GM15510 (cell line): ENCODE data around the gene NKAPD1.
A peak's percentile ranks its signal among the peaks of the same experiment; 100 is the strongest.

Experiments used
- POLR2A ChIP-seq: IDR thresholded peaks from 3 replicates; pipeline ENCODE4 v1.6.1; 2011; ENCODE audit warnings: borderline replicate concordance; ENCODE audit not compliant: insufficient read length; ENCODE audit errors: extremely low read depth

NKAPD1 gene

GRCh38 chr11:112062923-112063322 is 11.2 kb upstream of the NKAPD1 start:
- TF ChIP-seq POLR2A: no peak

DNA sequence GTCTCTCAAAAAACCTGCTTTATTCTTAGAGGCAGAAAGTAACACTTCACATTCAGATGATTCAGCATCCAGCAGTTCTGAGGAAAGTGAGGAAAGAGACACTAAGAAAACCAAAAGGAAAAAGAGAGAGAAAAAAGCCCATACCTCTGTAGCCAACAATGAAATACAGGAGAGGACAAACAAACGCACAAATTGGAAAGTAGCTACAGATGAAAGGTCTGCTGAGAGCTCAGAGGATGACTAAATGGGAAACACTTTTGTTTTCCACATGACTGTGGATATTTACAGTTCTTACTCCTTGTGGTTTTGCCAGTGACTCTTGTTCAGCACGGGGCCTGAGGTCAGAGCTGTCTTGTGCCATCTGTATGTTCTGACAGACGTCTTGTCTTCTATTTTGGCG is 8.6 kb downstream of the NKAPD1 start:
- TF ChIP-seq POLR2A: no peak

- no peak for TF ChIP-seq POLR2A
These were observed 11.8 kb downstream of the NKAPD1 start for GRCh38 chr11:112085822-112086421.

DNA sequence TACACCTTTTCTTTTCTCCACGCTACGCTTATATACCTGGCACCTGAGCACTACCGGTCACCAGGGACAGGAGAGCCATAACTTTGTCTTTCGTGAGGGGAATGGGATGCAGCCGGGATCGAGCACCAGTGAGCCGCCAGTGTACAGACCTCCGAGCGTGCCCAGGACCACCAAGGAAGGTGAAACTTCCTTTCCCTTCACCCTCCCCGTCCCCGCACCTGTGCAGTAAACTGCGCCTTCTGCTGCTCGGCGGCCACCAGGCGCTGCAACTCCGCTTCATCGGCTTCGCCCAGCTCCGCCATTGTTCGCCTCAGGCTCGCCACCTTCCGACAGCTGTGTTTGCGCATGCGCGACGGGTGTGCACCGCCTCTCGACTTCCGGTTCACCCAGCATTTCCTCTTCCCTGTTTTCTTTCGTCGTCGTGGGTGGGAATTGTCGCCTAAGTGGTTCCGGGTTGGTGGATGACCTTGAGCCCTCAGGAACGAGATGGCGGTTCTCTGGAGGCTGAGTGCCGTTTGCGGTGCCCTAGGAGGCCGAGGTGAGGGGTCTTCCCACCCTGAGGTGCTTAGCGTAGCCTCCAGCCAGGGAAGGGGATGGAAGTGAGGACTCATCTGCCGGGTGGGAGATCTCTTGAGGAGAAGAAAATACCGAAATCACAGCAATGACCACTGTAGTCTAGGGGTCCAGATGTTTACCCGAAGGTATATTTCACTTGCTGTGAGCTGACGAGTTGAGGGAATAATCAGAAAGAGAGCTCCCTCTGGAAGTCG is 12.5 kb downstream of the NKAPD1 start, which contains the start of the genes SDHD and TIMM8B:
Gene SDHD, plus strand, starts transcription at position 452 of the 770 bp plus-strand sequence. Its CDS starts 35 bp downstream, at position 487.
Gene TIMM8B, minus strand, starts transcription at position 335 of the 770 bp plus-strand sequence. Its CDS starts 33 bp downstream, at position 302.
- peak; percentile 74 for TF ChIP-seq POLR2A

DNA sequence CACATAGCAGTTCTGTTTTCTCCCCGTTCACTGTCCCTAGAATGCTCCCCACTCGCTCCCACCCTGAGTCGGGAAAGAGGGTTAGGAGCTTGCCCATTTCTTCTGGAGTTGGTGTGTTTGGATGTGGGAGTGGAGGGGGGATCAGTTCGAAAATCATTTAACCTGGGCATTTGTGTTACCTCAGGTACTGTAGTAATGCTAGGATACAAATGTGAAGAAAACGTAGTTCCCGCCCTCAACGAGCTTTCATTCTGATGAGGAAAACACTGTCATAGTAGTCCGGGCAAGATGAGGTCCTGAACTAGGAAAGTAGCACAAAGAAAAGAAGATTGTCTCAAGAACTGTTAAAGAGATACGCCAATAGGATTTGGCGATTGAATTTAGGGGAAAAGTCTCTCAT is 13.1 kb downstream of the NKAPD1 start:
- no peak for TF ChIP-seq POLR2A

GRCh38 chr11:112096194-112096593 is 22.1 kb downstream of the NKAPD1 start:
- no peak for TF ChIP-seq POLR2A

- TF ChIP-seq POLR2A: no peak
These were observed 23.8 kb downstream of the NKAPD1 start for GRCh38 chr11:112097734-112098528.

DNA sequence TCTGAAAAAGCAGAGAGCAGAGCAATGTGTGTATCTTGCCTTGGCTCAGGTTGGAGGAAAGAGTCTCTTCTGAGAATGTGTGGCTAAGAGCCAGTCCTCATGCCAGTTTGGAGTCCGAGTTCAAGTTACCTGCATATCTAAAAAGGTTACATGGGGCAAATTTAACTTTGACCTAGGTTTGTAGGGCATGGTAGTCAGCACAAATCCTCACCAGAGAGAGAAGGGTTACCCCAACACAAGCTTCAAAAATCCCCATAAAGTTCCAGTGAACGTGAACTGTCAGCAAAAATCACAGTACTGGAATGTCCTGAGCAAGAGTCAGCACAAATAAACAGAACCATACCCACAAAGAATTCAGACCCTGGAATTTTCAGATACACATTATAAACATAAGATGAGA is 26.4 kb downstream of the NKAPD1 start:
- no peak for TF ChIP-seq POLR2A

DNA sequence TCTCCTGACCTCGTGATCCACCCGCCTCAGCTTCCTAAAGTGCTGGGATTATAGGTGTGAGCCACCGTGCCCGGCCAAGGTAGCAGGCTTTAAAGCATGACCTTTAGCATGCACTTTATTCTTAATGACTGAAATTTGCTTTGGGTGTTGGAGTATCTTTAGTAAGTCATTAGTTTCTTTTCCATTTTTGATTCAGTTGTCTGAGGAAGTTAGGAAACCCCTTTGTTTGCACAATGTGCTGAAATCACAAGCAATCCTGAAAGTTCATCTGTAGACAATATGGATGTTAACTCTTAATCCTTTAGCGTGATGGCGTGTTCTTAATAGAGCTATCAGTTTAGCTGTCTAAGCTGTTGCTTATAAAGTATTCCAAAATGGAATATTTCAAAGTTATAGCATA is 29.3 kb downstream of the NKAPD1 start:
- no peak for TF ChIP-seq POLR2A

- no peak for TF ChIP-seq POLR2A
These were observed 32.0 kb downstream of the NKAPD1 start for GRCh38 chr11:112106070-112106469.

- no peak for TF ChIP-seq POLR2A
These were observed 39.7 kb downstream of the NKAPD1 start for GRCh38 chr11:112113539-112114457.

DNA sequence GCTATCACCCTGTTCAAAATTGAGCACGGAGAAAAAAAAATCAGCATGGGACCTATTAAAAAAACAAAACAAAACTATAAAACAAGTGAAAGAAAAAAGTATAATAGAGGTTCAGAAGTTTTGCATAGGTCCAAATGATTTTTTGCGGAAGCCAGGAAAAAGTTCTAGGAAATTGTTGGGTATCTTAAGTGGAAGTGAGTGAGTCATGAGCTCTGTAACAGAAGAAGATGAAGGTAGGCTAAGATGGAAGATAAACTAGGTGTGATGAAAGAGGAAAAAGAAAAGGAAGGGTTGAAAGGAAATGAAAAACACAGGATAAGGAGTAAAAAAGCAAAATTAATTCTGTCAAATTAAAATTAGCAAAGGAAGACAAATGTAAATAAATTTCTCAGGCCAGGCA is 40.4 kb downstream of the NKAPD1 start:
- no peak for TF ChIP-seq POLR2A

DNA sequence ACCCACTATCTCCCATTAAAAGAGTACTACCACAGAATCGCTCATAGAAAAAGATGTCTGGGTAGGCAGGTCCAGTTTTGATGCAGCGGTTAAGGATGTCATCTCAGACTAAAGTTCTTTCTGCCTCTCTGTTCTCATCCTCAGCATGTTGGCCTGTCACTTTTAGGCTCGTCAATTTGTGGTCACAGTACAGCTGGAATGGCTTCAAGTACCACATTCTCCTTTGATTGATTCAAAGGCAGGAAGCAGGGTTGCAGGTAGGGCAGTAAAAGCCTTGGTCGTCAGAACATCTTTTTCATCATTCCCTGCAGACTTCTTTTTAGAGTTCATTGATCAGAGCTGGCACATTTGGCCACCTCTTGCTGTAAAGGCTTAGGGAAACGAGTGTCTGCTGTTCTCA is 41.3 kb downstream of the NKAPD1 start:
- no peak for TF ChIP-seq POLR2A

DNA sequence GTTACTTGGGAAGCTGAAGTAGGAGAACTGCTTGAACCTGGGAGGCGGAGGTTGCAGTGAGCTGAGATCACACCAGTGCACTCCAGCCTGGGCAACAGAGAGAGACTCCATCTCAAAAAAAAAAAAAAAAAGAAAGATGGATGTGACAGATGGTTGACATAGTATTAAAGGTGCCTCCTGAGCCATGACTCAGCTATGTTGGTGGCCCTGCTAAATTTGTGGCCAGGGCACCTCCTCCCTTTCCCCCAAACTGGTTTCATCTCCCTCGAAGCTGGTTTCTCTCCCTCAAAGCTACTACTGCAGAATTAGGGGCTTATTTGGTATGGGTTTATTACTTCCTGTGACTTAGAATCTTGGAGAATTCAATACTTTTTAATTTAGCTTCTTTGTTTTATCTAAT is 44.1 kb downstream of the NKAPD1 start:
- TF ChIP-seq POLR2A: no peak

GRCh38 chr11:112121981-112122615 is 48.0 kb downstream of the NKAPD1 start:
- no peak for TF ChIP-seq POLR2A

DNA sequence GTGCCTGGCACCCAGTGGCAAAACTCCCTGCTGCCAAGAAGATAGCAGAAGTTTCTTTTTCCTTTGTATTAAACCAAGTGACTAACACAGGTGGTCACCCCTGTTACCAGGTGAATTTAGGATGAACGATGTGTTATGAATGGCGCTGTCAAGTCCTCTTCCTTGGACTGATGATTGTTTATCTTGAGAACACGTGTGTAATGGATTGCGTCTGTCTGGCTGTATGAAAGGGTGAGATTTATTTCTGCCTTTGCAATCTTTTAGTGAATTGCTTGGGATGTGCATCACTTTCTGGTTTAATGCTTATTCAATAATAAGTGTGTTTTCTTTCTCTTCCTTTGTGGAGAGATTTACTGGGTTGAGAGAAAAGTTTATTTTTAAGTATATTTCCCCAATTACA is 49.0 kb downstream of the NKAPD1 start:
- TF ChIP-seq POLR2A: no peak
